Fibroblast of skin of back (primary cell): ENCODE measurements around the gene ABHD2.

Experiments
- DNase-seq: peaks from one replicate; pipeline ENCODE4 v3.0.0-alpha.2; 2013

Gene ABHD2

GRCh38 chr15:89195836-89196235, 107.6 kb downstream of the ABHD2 start:
- DNase-seq: peak; percentile 93

- DNase-seq: no peak
These were observed 108.0 kb downstream of the ABHD2 start for GRCh38 chr15:89196241-89196640.

- no peak for DNase-seq
These were observed 108.7 kb downstream of the ABHD2 start for GRCh38 chr15:89196994-89197393.

GRCh38 chr15:89197503-89197971, 109.3 kb downstream of the ABHD2 start:
- peak; percentile 53 for DNase-seq

GRCh38 chr15:89198196-89198595, 109.9 kb downstream of the ABHD2 start:
- DNase-seq: no peak

GRCh38 chr15:89198934-89199333, 110.7 kb downstream of the ABHD2 start:
- peak; percentile 25 for DNase-seq

- DNase-seq: no peak
These were observed 111.5 kb downstream of the ABHD2 start for GRCh38 chr15:89199746-89200145.

- DNase-seq: no peak
These were observed 111.9 kb downstream of the ABHD2 start for GRCh38 chr15:89200182-89200581.

GRCh38 chr15:89201465-89202005, 113.3 kb downstream of the ABHD2 start:
- DNase-seq: no peak

GRCh38 chr15:89203705-89204273, 115.5 kb downstream of the ABHD2 start:
- DNase-seq: no peak

GRCh38 chr15:89205991-89206585, 117.8 kb downstream of the ABHD2 start:
- DNase-seq: no peak

GRCh38 chr15:89206908-89207331, 118.7 kb downstream of the ABHD2 start:
- DNase-seq: peak; percentile 64

- no peak for DNase-seq
These were observed 120.0 kb downstream of the ABHD2 start for GRCh38 chr15:89208256-89208655.

- DNase-seq: no peak
These were observed 120.8 kb downstream of the ABHD2 start for GRCh38 chr15:89209057-89209456.

GRCh38 chr15:89211678-89212170, 123.5 kb downstream of the ABHD2 start:
- no peak for DNase-seq

GRCh38 chr15:89215627-89216026, 127.4 kb downstream of the ABHD2 start:
- no peak for DNase-seq

- no peak for DNase-seq
These were observed 128.8 kb downstream of the ABHD2 start for GRCh38 chr15:89217031-89217430.

GRCh38 chr15:89217686-89218376, 129.6 kb downstream of the ABHD2 start:
- no peak for DNase-seq

GRCh38 chr15:89218531-89218930, 130.3 kb downstream of the ABHD2 start:
- DNase-seq: no peak

- no peak for DNase-seq
These were observed 133.3 kb downstream of the ABHD2 start, which contains the start of gene RLBP1 for GRCh38 chr15:89221543-89221942. RLBP1 (minus strand) TSS chr15:89221579; CDS start chr15:89218975, 2,604 bp downstream.

GRCh38 chr15:89225588-89225987, 137.3 kb downstream of the ABHD2 start:
- no peak for DNase-seq

- no peak for DNase-seq
These were observed 138.3 kb downstream of the ABHD2 start for GRCh38 chr15:89226359-89227221.
